B cell (primary cell): Measurements from ENCODE around the gene SPHKAP. TPM values are rescaled to one million over a fixed set of nuclear protein-coding genes. Genes with fewer than 3 reads are reported as not detected.

Experiments used
- ATAC-seq: fragments of 200-7000 bp; cut with Tn5 transposase; one replicate; pipeline ENCODE4 v1.10.0; 2021; ENCODE audit warnings: low read depth, mild to moderate bottlenecking, moderate number of reproducible peaks, moderate library complexity
- CTCF ChIA-PET: fragments of 350-600 bp; sonication (Branson Sonifier 250); formaldehyde crosslinking; loops from one replicate; lab custom pipeline; 2021; ENCODE audit warnings: antibody characterized with exemption, inconsistent platforms; lab: Charles Lee
- POLR2A ChIA-PET: fragments of 350-600 bp; sonication (Branson Sonifier 250); formaldehyde crosslinking; loops from one replicate; lab custom pipeline; 2021; ENCODE audit warnings: antibody characterized with exemption; lab: Charles Lee
- DNase-seq: peaks from one replicate; pipeline ENCODE4 v3.0.0; 2013
- H2AFZ ChIP-seq: 2 replicates; pipeline ENCODE4 v1.6.1; 2012; ENCODE audit warnings: mild to moderate bottlenecking, low read depth, low read length; ENCODE audit not compliant: insufficient read depth, poor library complexity, severe bottlenecking
- H3K27ac ChIP-seq, 2 donors: 1 replicate in 1 of 2; 2 replicates in 1 of 2; pipeline ENCODE4 v1.5.1; 2012 to 2013; ENCODE audit warnings: low read length in 2 of 2, mild to moderate bottlenecking in 2 of 2, moderate library complexity in 1 of 2
- H3K27me3 ChIP-seq, 4 experiments: fragments of 200-600 bp in 1 of 4; sonication (generic) in 1 of 4; replicated peaks in 1 of 4; 1 replicate in 2 of 4; 2 replicates in 2 of 4; pipeline versions ENCODE4 v1.6.1 to v1.7.0; 2013 to 2016; ENCODE audit warnings: low read length in 3 of 4, mild to moderate bottlenecking in 2 of 4, mixed read lengths in 1 of 4, moderate library complexity in 1 of 4; ENCODE audit not compliant: insufficient read depth in 4 of 4, control insufficient read depth in 3 of 4; ENCODE audit errors: control extremely low read depth in 1 of 4
- H3K36me3 ChIP-seq, 2 experiments: replicated peaks in 1 of 2; 1 replicate in 1 of 2; 2 replicates in 1 of 2; pipeline versions ENCODE4 v1.6.1 to v1.7.1; 2013; ENCODE audit warnings: low read length in 1 of 2; ENCODE audit not compliant: insufficient read depth in 2 of 2, control insufficient read depth in 1 of 2; ENCODE audit errors: control extremely low read depth in 1 of 2, extremely low read depth in 1 of 2
- H3K4me1 ChIP-seq, 2 donors: fragments of 200-600 bp in 1 of 2; sonication (generic) in 1 of 2; 1 replicate in 1 of 2; 2 replicates in 1 of 2; pipeline versions ENCODE4 v1.5.1 to v1.6.1; 2013 to 2017; ENCODE audit warnings: low read length in 2 of 2; ENCODE audit not compliant: control insufficient read depth in 2 of 2, insufficient read depth in 2 of 2
- H3K4me2 ChIP-seq: replicated peaks from 2 replicates; pipeline ENCODE3; 2012; ENCODE audit warnings: mild to moderate bottlenecking, low read depth, low read length; ENCODE audit not compliant: poor library complexity, severe bottlenecking
- H3K4me3 ChIP-seq, 5 experiments: fragments of 200-600 bp in 1 of 5; sonication (generic) in 1 of 5; 1 replicate in 3 of 5; 2 replicates in 2 of 5; pipeline versions ENCODE4 v1.5.1 to v1.7.0; 2011 to 2016; ENCODE audit warnings: low read length in 4 of 5, mild to moderate bottlenecking in 4 of 5, low read depth in 2 of 5, control low read depth in 1 of 5, moderate library complexity in 1 of 5; ENCODE audit not compliant: insufficient read depth in 1 of 5; ENCODE audit errors: control extremely low read depth in 1 of 5, extremely low read depth in 1 of 5
- H3K79me2 ChIP-seq: fragments of 200-600 bp; sonication (generic); one replicate; pipeline ENCODE4 v1.6.0; 2016; ENCODE audit warnings: low read length; ENCODE audit not compliant: control insufficient read depth, insufficient read depth
- H3K9ac ChIP-seq: fragments of 200-600 bp; sonication (generic); 2 replicates; pipeline ENCODE4 v1.6.1; 2017; ENCODE audit warnings: mild to moderate bottlenecking, low read length, moderate library complexity
- H3K9me3 ChIP-seq, 3 donors: one replicate each; pipeline versions ENCODE4 v1.6.1 to v1.7.1; 2013; ENCODE audit warnings: low read length in 2 of 3; ENCODE audit not compliant: control insufficient read depth in 2 of 3, insufficient read depth in 1 of 3; ENCODE audit errors: control extremely low read depth in 1 of 3
- H4K20me1 ChIP-seq: 2 replicates; pipeline ENCODE4 v1.6.0; 2012; ENCODE audit warnings: mild to moderate bottlenecking, low read length; ENCODE audit not compliant: insufficient read depth, control insufficient read depth, poor library complexity, severe bottlenecking
- H3K27ac Mint-ChIP-seq: one replicate; pipeline ENCODE4 v1.8.0; 2021; ENCODE audit warnings: mixed read lengths
- H3K27me3 Mint-ChIP-seq: one replicate; pipeline ENCODE4 v1.8.0; 2021; ENCODE audit warnings: mixed read lengths
- H3K4me1 Mint-ChIP-seq: one replicate; pipeline ENCODE4 v1.8.0; 2021; ENCODE audit warnings: mixed read lengths
- H3K4me3 Mint-ChIP-seq: one replicate; pipeline ENCODE4 v1.8.0; 2021; ENCODE audit warnings: mixed read lengths
- H3K9me3 Mint-ChIP-seq: one replicate; pipeline ENCODE4 v1.8.0; 2022; ENCODE audit warnings: mixed read lengths; ENCODE audit not compliant: insufficient read depth
- EZH2 ChIP-seq: IDR thresholded peaks from 2 replicates; pipeline ENCODE4 v1.6.1; 2012; ENCODE audit warnings: borderline replicate concordance, low read depth, mild to moderate bottlenecking, moderate library complexity, low read length; ENCODE audit not compliant: insufficient read depth, poor library complexity, severe bottlenecking
- WGBS: methylation state at CpG from one replicate; pipeline ENCODE4 v1.1.5; 2013; ENCODE audit warnings: missing lambda C conversion rate; ENCODE audit not compliant: insufficient coverage; 5-methylcytosine and 5-hydroxymethylcytosine counted together
- intact Hi-C: fragments of 100-400 bp; cut with micrococcal nuclease; formaldehyde crosslinking; loops from one replicate; pipeline ENCODE4 v1.10.0; 2022
- polyA plus RNA-seq: library from polyadenylated mRNA; depleted of rRNA; stranded (reverse); fragments of >200 nt; gene quantifications from 2 replicates; pipeline ENCODE4 v1.2.3, GENCODE V29; 2012
- total RNA-seq, 2 donors: library from RNA; stranded (reverse); fragments of 120-200 nt in 1 of 2; gene quantifications; 1 replicate in 1 of 2; 2 replicates in 1 of 2; pipeline versions ENCODE4 v1.2.3 to v1.2.4, GENCODE V29; 2013 to 2022
- TF ChIP-seq, protein P1 (sequence below): fragments of 200-600 bp; IDR thresholded peaks from one replicate; pipeline ENCODE4 v1.8.0; 2022; ENCODE audit warnings: antibody characterized with exemption, mild to moderate bottlenecking

SPHKAP gene
- total and polyA plus RNA-seq, 2 donors (not counting 1 experiment from before 2014, with no cell fraction given) = not detected

DNA sequence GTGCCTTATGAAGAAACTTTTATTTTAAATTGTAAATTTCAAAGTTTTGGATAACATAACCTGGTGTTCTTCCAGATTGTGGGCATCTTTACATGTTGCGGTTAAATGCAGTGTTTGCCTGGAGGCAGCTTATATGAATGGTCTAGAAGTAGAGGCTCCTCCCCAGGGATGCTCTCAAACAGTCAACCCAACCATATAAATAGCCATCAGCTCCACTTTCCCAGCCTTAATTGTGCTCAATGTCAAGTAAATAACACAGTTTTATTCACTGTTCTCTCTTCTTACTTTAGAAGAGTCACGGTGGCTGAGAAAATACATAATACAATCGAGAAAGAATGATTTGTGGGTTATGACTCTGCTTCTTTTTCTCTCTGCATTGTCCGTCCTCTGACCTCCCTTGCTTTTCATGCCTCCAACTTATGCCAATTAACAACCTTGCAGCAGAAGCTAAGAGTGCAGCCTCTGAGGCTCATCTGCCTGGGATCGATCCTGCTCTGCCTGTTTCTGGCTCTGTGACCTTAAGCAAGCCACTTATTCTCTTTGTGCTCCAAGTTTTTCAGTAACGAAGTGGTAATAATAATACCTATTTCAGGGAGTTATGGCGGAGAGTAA, 209.8 kb downstream of the SPHKAP start:
- Histone ChIP-seq H4K20me1 (no peaks in the 10 kb centered on the region), H3K4me3 (no peak overlapping the region), H3K9me3 (no peaks in the 10 kb centered on the region), H3K4me1 (no peaks in the 10 kb centered on the region), H3K36me3 (no peaks in the 10 kb centered on the region), H2AFZ (no peak overlapping the region), H3K79me2 (no peaks in the 10 kb centered on the region), H3K27ac (no peak overlapping the region), H3K27me3 (no peaks in the 10 kb centered on the region), H3K9ac (no peak overlapping the region), H3K4me2 (no peak overlapping the region)
- Mint-ChIP-seq H3K4me1 (no peaks in the 10 kb centered on the region), H3K27ac (no peak overlapping the region), H3K9me3 (no peaks in the 10 kb centered on the region), H3K4me3 (no peak overlapping the region), H3K27me3 (no peaks in the 10 kb centered on the region)
- intact Hi-C loops = no loop called here
- TF ChIP-seq, protein P1, sequence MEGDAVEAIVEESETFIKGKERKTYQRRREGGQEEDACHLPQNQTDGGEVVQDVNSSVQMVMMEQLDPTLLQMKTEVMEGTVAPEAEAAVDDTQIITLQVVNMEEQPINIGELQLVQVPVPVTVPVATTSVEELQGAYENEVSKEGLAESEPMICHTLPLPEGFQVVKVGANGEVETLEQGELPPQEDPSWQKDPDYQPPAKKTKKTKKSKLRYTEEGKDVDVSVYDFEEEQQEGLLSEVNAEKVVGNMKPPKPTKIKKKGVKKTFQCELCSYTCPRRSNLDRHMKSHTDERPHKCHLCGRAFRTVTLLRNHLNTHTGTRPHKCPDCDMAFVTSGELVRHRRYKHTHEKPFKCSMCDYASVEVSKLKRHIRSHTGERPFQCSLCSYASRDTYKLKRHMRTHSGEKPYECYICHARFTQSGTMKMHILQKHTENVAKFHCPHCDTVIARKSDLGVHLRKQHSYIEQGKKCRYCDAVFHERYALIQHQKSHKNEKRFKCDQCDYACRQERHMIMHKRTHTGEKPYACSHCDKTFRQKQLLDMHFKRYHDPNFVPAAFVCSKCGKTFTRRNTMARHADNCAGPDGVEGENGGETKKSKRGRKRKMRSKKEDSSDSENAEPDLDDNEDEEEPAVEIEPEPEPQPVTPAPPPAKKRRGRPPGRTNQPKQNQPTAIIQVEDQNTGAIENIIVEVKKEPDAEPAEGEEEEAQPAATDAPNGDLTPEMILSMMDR = no peak
- no peak for TF ChIP-seq EZH2
- ChIA-PET CTCF (no interaction called here), POLR2A (no interaction called here)
- 90% methylated on average over 4 of the region's 7 CpGs for WGBS
- DNase-seq (no peak), ATAC-seq (no peak)

DNA sequence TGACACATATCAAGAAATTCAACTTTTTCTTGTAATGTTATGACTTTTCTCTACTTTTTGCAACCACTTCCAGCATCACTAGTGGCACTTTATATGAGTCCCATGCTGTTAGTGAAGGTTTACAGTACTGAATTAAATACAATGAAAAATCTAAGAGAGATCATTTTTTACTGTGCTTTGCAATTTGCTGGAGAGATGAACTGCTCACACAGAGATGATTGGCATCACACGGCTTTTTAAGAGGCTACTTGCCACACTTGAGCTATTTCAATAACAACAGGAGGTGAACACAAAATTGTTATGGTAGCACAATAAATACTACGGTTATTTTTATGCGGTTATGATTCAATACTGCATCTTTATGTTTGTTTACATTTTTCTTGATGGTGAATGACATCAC, 221.2 kb downstream of the SPHKAP start:
- Histone ChIP-seq H3K4me2 (no peak overlapping the region), H4K20me1 (no peaks in the 10 kb centered on the region), H3K4me1 (no peaks in the 10 kb centered on the region), H3K27ac (no peak overlapping the region), H3K9me3 (no peaks in the 10 kb centered on the region), H3K36me3 (no peaks in the 10 kb centered on the region), H3K79me2 (no peaks in the 10 kb centered on the region), H3K27me3 (no peaks in the 10 kb centered on the region), H3K4me3 (no peak overlapping the region), H2AFZ (no peak overlapping the region), H3K9ac (no peak overlapping the region)
- intact Hi-C loops = no loop called here
- H3K4me3 Mint-ChIP-seq = no peak overlapping the region
- ATAC-seq = no peak
- no peak for TF ChIP-seq EZH2
- TF ChIP-seq, protein P1 = no peak
- ChIA-PET POLR2A (no interaction called here), CTCF (no interaction called here)
- DNase-seq = no peak
- no CpG with 5 or more reads among the region's 3 CpGs for WGBS
- H3K27ac Mint-ChIP-seq = no peak overlapping the region
- H3K4me1 Mint-ChIP-seq = no peaks in the 10 kb centered on the region
- H3K9me3 Mint-ChIP-seq = no peaks in the 10 kb centered on the region
- H3K27me3 Mint-ChIP-seq = no peaks in the 10 kb centered on the region
